Thyroid gland (tissue), 4 donors: Measurements from ENCODE around the gene KCNJ12.

Experiments
- CTCF ChIP-seq, 6 experiments: fragments of 200-600 bp in 3 of 6; fragments of 450-650 bp in 3 of 6; sonication (generic) in 3 of 6; IDR thresholded peaks; one replicate each; pipeline ENCODE4 v1.5.1; 2016 to 2019; ENCODE audit warnings: antibody characterized with exemption in 6 of 6, mild to moderate bottlenecking in 2 of 6, inconsistent platforms in 1 of 6, moderate library complexity in 1 of 6
- POLR2A ChIP-seq, 2 donors: fragments of 450-650 bp; IDR thresholded peaks; one replicate each; pipeline ENCODE4 v1.6.1; 2017; ENCODE audit warnings: antibody characterized with exemption in 2 of 2, mild to moderate bottlenecking in 2 of 2, moderate library complexity in 1 of 2

DNA sequence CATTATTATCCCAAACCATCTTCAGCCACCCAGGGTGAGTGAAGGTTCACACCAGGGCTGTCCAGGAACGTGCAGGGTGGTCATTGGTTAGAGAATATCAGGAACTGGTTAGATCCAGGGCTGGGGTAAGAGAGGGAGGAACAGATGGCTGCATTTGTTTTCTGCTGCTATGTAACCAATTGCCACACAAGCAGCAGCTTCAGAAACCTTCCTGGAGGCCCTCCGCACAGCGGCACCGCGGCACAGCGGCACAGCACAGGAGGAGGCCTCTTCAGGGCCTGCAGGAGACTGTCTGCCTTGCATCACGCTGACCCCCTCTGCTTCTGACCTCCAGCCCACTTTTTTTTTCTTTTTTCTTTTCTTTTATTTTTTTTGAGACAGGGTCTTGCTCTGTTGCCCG is 86.1 kb downstream of the KCNJ12 start:
- TF ChIP-seq POLR2A (IDR thresholded peaks at IDR 0.05) (no peak), CTCF (IDR thresholded peaks at IDR 0.05) (no peak)
